H1 (cell line): ENCODE results near the gene CEP128. TPM values are rescaled to one million over a fixed set of nuclear protein-coding genes. Genes with fewer than 3 reads are reported as not detected.

Experiments used
- CTCF ChIA-PET: fragments of 300-600 bp; sonication (Branson Sonifier 250); formaldehyde crosslinking; loops from one replicate; lab custom pipeline; 2021; ENCODE audit not compliant: partially characterized antibody; lab: Charles Lee
- POLR2A ChIA-PET: fragments of 300-600 bp; sonication (Branson Sonifier 250); formaldehyde crosslinking; loops from one replicate; lab custom pipeline; 2021; ENCODE audit warnings: inconsistent platforms; ENCODE audit not compliant: partially characterized antibody; lab: Charles Lee
- DNase-seq, 2 experiments: peaks; one replicate each; pipeline versions ENCODE4 v3.0.0 to v3.0.0-alpha.2; 2010 to 2022; ENCODE audit warnings: low spot score in 2 of 2, low read depth in 1 of 2, mixed read lengths in 1 of 2
- FAIRE-seq: peaks from 2 replicates; lab custom pipeline; 2011; peaks lifted over from hg19 to GRCh38; lab: Jason Lieb, UNC
- H2AFZ ChIP-seq: 2 replicates; pipeline ENCODE4 v1.8.1; 2012; ENCODE audit warnings: low read length, inconsistent platforms
- H2AK5ac ChIP-seq: 2 replicates; pipeline ENCODE4 v1.6.1; 2013; ENCODE audit warnings: low read depth, low read length
- H2BK120ac ChIP-seq: replicated peaks from 2 replicates; pipeline ENCODE3; 2013; ENCODE audit warnings: low read depth, low read length, inconsistent platforms
- H2BK12ac ChIP-seq: 2 replicates; pipeline ENCODE4 v1.6.1; 2013; ENCODE audit warnings: low read depth, low read length
- H2BK15ac ChIP-seq: 2 replicates; pipeline ENCODE4 v1.6.1; 2013; ENCODE audit warnings: low read length
- H2BK20ac ChIP-seq: 2 replicates; pipeline ENCODE4 v1.6.1; 2013; ENCODE audit warnings: low read length
- H2BK5ac ChIP-seq: 2 replicates; pipeline ENCODE4 v1.6.1; 2013; ENCODE audit warnings: low read depth, low read length
- H3K14ac ChIP-seq: 2 replicates; pipeline ENCODE4 v1.6.1; 2013; ENCODE audit warnings: inconsistent platforms; ENCODE audit not compliant: insufficient read length
- H3K18ac ChIP-seq: 2 replicates; pipeline ENCODE4 v1.6.1; 2013; ENCODE audit warnings: low read length; ENCODE audit errors: extremely low read depth
- H3K23ac ChIP-seq: 2 replicates; pipeline ENCODE4 v1.6.1; 2013; ENCODE audit warnings: inconsistent platforms; ENCODE audit not compliant: insufficient read length
- H3K23me2 ChIP-seq: 2 replicates; pipeline ENCODE4 v1.6.1; 2013; ENCODE audit warnings: low read depth, low read length
- H3K27ac ChIP-seq: 2 replicates; pipeline ENCODE4 v1.6.1; 2011; ENCODE audit warnings: low read depth, low read length, inconsistent platforms
- H3K27me3 ChIP-seq, 4 experiments: replicated peaks in 1 of 4; 1 replicate in 1 of 4; 2 replicates in 3 of 4; pipeline versions ENCODE4 v1.6.1 to v1.8.1; 2011 to 2013; ENCODE audit warnings: low read length in 3 of 4, mild to moderate bottlenecking in 3 of 4, inconsistent platforms in 2 of 4, mixed read lengths in 2 of 4, moderate library complexity in 1 of 4; ENCODE audit not compliant: control insufficient read depth in 3 of 4, insufficient read depth in 3 of 4; ENCODE audit errors: extremely low read depth in 1 of 4
- H3K36me3 ChIP-seq, 4 experiments: 2 replicates each; pipeline versions ENCODE4 v1.6.1 to v1.8.1; 2011 to 2013; ENCODE audit warnings: mild to moderate bottlenecking in 4 of 4, low read length in 3 of 4, moderate library complexity in 2 of 4, control low read depth in 1 of 4, inconsistent platforms in 1 of 4; ENCODE audit not compliant: insufficient read depth in 4 of 4, control insufficient read depth in 2 of 4
- H3K4ac ChIP-seq: replicated peaks from 2 replicates; pipeline ENCODE3; 2013; ENCODE audit warnings: low read length, low read depth, mixed read lengths, inconsistent platforms; ENCODE audit not compliant: insufficient read length
- H3K4me1 ChIP-seq, 4 experiments: replicated peaks in 1 of 4; 1 replicate in 1 of 4; 2 replicates in 3 of 4; pipeline versions ENCODE4 v1.6.1 to v1.8.1; 2011 to 2013; ENCODE audit warnings: low read length in 3 of 4, inconsistent platforms in 2 of 4, mixed read lengths in 1 of 4; ENCODE audit not compliant: insufficient read depth in 4 of 4, control insufficient read depth in 3 of 4
- H3K4me2 ChIP-seq, 2 experiments: 2 replicates each; pipeline versions ENCODE4 v1.6.1 to v1.8.1; 2011 to 2013; ENCODE audit warnings: low read depth in 2 of 2, low read length in 2 of 2, control low read depth in 1 of 2, inconsistent platforms in 1 of 2, mild to moderate bottlenecking in 1 of 2; ENCODE audit not compliant: insufficient read depth in 1 of 2
- H3K4me3 ChIP-seq, 4 experiments: fragments of 200-600, 300-600 bp in 1 of 4; sonication (generic), shearing (Covaris generic), sonication (Bioruptor Twin) in 1 of 4; 2 replicates each; pipeline versions ENCODE4 v1.5.1 to v1.8.1; 2011 to 2016; ENCODE audit warnings: low read length in 4 of 4, low read depth in 3 of 4, control low read depth in 2 of 4, inconsistent platforms in 2 of 4, mild to moderate bottlenecking in 2 of 4, mixed read lengths in 1 of 4, moderate library complexity in 1 of 4; ENCODE audit not compliant: insufficient read depth in 2 of 4; ENCODE audit errors: extremely low read depth in 1 of 4
- H3K56ac ChIP-seq: replicated peaks from 2 replicates; pipeline ENCODE3; 2013; ENCODE audit warnings: low read depth, mild to moderate bottlenecking, mixed read lengths, low read length, inconsistent platforms; ENCODE audit not compliant: insufficient read length
- H3K79me1 ChIP-seq: 2 replicates; pipeline ENCODE4 v1.6.1; 2013; ENCODE audit warnings: low read depth, low read length, control low read depth
- H3K79me2 ChIP-seq, 2 experiments: 2 replicates each; pipeline versions ENCODE4 v1.6.1 to v1.8.1; 2012 to 2013; ENCODE audit warnings: low read length in 2 of 2, mild to moderate bottlenecking in 2 of 2, inconsistent platforms in 1 of 2; ENCODE audit not compliant: insufficient read depth in 2 of 2, control insufficient read depth in 1 of 2
- H3K9ac ChIP-seq, 4 experiments: replicated peaks in 1 of 4; 1 replicate in 1 of 4; 2 replicates in 3 of 4; pipeline versions ENCODE4 v1.6.1 to v1.8.1; 2011 to 2013; ENCODE audit warnings: low read depth in 3 of 4, low read length in 3 of 4, control low read depth in 2 of 4, mild to moderate bottlenecking in 2 of 4, moderate library complexity in 2 of 4, inconsistent platforms in 1 of 4; ENCODE audit errors: extremely low read depth in 1 of 4
- H3K9me3 ChIP-seq, 2 experiments: 2 replicates each; pipeline versions ENCODE4 v1.6.1 to v1.8.1; 2012 to 2013; ENCODE audit warnings: mild to moderate bottlenecking in 2 of 2, moderate library complexity in 2 of 2, control low read depth in 1 of 2, inconsistent platforms in 1 of 2, low read depth in 1 of 2, low read length in 1 of 2, mixed read lengths in 1 of 2; ENCODE audit not compliant: insufficient read depth in 2 of 2
- H4K20me1 ChIP-seq, 2 experiments: replicated peaks in 1 of 2; 2 replicates each; pipeline versions ENCODE3 to v1.8.1; 2011 to 2013; ENCODE audit warnings: inconsistent platforms in 2 of 2, low read length in 2 of 2, mild to moderate bottlenecking in 1 of 2; ENCODE audit not compliant: insufficient read depth in 2 of 2, control insufficient read depth in 1 of 2
- H4K5ac ChIP-seq: 2 replicates; pipeline ENCODE4 v1.6.1; 2013; ENCODE audit warnings: low read length, low read depth, mixed read lengths, inconsistent platforms; ENCODE audit not compliant: insufficient read length
- H4K8ac ChIP-seq: 2 replicates; pipeline ENCODE4 v1.8.0; 2013; ENCODE audit warnings: mild to moderate bottlenecking, moderate library complexity, low read length, inconsistent platforms; ENCODE audit not compliant: insufficient read depth; ENCODE audit errors: extremely low read depth
- H4K91ac ChIP-seq: replicated peaks from 2 replicates; pipeline ENCODE3; 2013; ENCODE audit warnings: low read length, mixed read lengths, inconsistent platforms; ENCODE audit not compliant: insufficient read length
- ATF2 ChIP-seq: IDR thresholded peaks from 2 replicates; pipeline ENCODE4 v1.6.1; 2012; ENCODE audit warnings: low read length, inconsistent platforms
- E2F6 ChIP-seq: IDR thresholded peaks from 2 replicates; pipeline ENCODE4 v1.6.1; 2012; ENCODE audit warnings: inconsistent platforms
- RXRA ChIP-seq: IDR thresholded peaks from 2 replicates; pipeline ENCODE4 v1.6.1; 2011; ENCODE audit warnings: low read depth, mild to moderate bottlenecking, low read length, moderate library complexity; ENCODE audit not compliant: insufficient read depth
- SP1 ChIP-seq: IDR thresholded peaks from 2 replicates; pipeline ENCODE4 v1.6.1; 2011; ENCODE audit warnings: low read depth, low read length
- TAF7 ChIP-seq: optimal IDR thresholded peaks from 2 replicates; pipeline ENCODE3; 2011; ENCODE audit warnings: low read depth, mild to moderate bottlenecking, inconsistent platforms, low read length, moderate library complexity, borderline replicate concordance
- ZNF274 ChIP-seq: IDR thresholded peaks from 2 replicates; pipeline ENCODE4 v1.7.0; 2012; ENCODE audit warnings: low read length, borderline replicate concordance; ENCODE audit errors: extremely low read depth
- WGBS, 2 experiments: shearing (Covaris generic) in 1 of 2; methylation state at CpG; one replicate each; pipeline versions ENCODE4 v1.1.6 to v1.1.7; 2013 to 2015; ENCODE audit warnings: low lambda C conversion rate in 2 of 2, mixed read lengths in 2 of 2, inconsistent platforms in 1 of 2, low coverage in 1 of 2, missing lambda C conversion rate in 1 of 2; ENCODE audit not compliant: insufficient replicate concordance in 2 of 2, insufficient coverage in 1 of 2, insufficient read length in 1 of 2; ENCODE audit errors: extremely low coverage in 1 of 2, missing lambda C conversion rate in 1 of 2; 5-methylcytosine and 5-hydroxymethylcytosine counted together
- polyA plus RNA-seq, 7 experiments: library from polyadenylated mRNA; depleted of rRNA in 3 of 7; stranded (reverse) in 5 of 7; unstranded in 2 of 7; fragments of >200 nt in 5 of 7; fragments of 200-250 nt in 2 of 7; gene quantifications; 1 replicate in 5 of 7; 2 replicates in 1 of 7; 4 replicates in 1 of 7; pipeline versions ENCODE4 v1.2.1 to v1.2.3, GENCODE V29; 2011 to 2013; ENCODE audit warnings: missing spikeins in 2 of 7, mixed read lengths in 2 of 7
- total RNA-seq: library from RNA; stranded (reverse); fragmentation: NEBNext Ultra II Directional; extraction: Animal tissue kit (Norgen Biotek cat#: 25700); gene quantifications from 2 replicates; pipeline ENCODE4 v1.2.1, GENCODE V29; 2021

Gene CEP128
- total and polyA plus RNA-seq, 2 of the 8 experiments (the other 6 are each of a cell fraction or from before 2014, with no cell fraction given), result 1.9 to 17.0 TPM

GRCh38 chr14:80901260-80901659, 40.3 kb downstream of the CEP128 start:
- WGBS, 2 experiments, result 89% methylated on average over 3 of the region's 3 CpGs; no CpG with 5 or more reads in 1 of the 2 experiments
- FAIRE-seq, result no peak

More at GRCh38 chr14:80901260-80901659, 40.3 kb downstream of the CEP128 start:
- H3K36me3 ChIP-seq, result no peaks in the 10 kb centered on the region
- 0 out of 7 replicates have a peak, but pooled peaks cover 0 to 2% (median 0%) of the 10 kb centered on the region in 4 experiments for H3K4me1 ChIP-seq
- no peak overlapping the region for H3K27ac ChIP-seq
- H2BK12ac ChIP-seq, result no peak overlapping the region
- H3K18ac ChIP-seq, result no peak overlapping the region
- H2AFZ ChIP-seq, result no peak overlapping the region
- H2AK5ac ChIP-seq, result no peak overlapping the region
- no peaks in the 10 kb centered on the region for H3K27me3 ChIP-seq
- H2BK5ac ChIP-seq, result no peak overlapping the region
- no peak overlapping the region for H2BK20ac ChIP-seq
- H4K91ac ChIP-seq, result no peak overlapping the region
- H2BK120ac ChIP-seq, result no peak overlapping the region
- H3K56ac ChIP-seq, result no peak overlapping the region
- no peaks in the 10 kb centered on the region for H3K9me3 ChIP-seq
- no peaks in the 10 kb centered on the region for H3K23me2 ChIP-seq
- no peaks in the 10 kb centered on the region for H4K20me1 ChIP-seq
- POLR2A ChIA-PET, result no interaction called here
- no peak overlapping the region for H3K9ac ChIP-seq
- H3K23ac ChIP-seq, result no peak overlapping the region
- H3K14ac ChIP-seq, result no peak overlapping the region
- H3K79me2 ChIP-seq, result no peaks in the 10 kb centered on the region
- CTCF ChIA-PET, result interaction anchor here (0.6 kb wide), 1 partner anchor 48 kb away, joined by 3 read pairs; no protein-coding TSS in a partner anchor
- TF ChIP-seq RXRA, result no peak
- no peak for TF ChIP-seq TAF7
- TF ChIP-seq ATF2, result no peak
- no peak for TF ChIP-seq E2F6
- TF ChIP-seq ZNF274, result no peak
- TF ChIP-seq SP1, result no peak
- no peak overlapping the region for H3K4me2 ChIP-seq
- H2BK15ac ChIP-seq, result no peak overlapping the region
- no peak overlapping the region for H4K5ac ChIP-seq
- no peak overlapping the region for H3K4ac ChIP-seq
- no peak overlapping the region for H3K4me3 ChIP-seq
- H3K79me1 ChIP-seq, result no peaks in the 10 kb centered on the region
- no peak overlapping the region for H4K8ac ChIP-seq
- no peak for DNase-seq
